ENCODE results near the gene UGT1A6.

DNA sequence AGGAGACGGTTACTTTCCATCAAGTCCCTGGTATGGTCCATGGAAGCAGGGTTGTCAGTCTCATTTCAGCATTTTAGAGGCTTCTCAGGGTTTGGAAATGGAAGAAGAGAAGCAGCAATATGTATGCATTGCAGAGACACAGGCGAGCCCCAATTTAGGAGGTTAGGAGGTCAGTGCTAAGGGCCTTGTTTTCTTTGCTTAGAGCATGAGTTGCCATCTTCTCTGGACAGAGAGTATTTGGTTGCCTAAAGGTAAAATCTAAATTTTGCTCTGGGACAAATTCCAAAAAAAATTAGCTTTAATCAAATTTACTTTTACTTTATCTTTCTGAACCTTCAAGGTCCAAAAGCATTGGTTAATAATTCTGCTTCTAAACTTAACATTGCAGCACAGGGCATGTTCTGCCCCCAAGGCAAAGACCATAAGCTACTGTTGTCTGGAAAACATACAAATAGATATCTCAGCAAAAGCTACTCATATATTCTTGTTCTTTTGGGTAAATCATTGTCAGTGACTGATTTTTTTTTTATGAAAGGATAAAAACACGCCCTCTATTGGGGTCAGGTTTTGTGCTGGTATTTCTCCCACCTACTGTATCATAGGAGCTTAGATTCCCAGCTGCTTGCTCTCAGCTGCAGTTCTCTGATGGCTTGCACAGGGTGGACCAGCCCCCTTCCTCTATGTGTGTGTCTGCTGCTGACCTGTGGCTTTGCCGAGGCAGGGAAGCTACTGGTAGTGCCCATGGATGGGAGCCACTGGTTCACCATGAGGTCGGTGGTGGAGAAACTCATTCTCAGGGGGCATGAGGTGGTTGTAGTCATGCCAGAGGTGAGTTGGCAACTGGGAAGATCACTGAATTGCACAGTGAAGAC is 21.2 kb upstream of the UGT1A6 start, which contains the start of gene UGT1A9:
- TF ChIP-seq, protein P1, sequence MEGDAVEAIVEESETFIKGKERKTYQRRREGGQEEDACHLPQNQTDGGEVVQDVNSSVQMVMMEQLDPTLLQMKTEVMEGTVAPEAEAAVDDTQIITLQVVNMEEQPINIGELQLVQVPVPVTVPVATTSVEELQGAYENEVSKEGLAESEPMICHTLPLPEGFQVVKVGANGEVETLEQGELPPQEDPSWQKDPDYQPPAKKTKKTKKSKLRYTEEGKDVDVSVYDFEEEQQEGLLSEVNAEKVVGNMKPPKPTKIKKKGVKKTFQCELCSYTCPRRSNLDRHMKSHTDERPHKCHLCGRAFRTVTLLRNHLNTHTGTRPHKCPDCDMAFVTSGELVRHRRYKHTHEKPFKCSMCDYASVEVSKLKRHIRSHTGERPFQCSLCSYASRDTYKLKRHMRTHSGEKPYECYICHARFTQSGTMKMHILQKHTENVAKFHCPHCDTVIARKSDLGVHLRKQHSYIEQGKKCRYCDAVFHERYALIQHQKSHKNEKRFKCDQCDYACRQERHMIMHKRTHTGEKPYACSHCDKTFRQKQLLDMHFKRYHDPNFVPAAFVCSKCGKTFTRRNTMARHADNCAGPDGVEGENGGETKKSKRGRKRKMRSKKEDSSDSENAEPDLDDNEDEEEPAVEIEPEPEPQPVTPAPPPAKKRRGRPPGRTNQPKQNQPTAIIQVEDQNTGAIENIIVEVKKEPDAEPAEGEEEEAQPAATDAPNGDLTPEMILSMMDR (IDR thresholded peaks at IDR 0.05; ENCODE audit: insufficient read depth, low read length) = no peak
- TF ChIP-seq POLR2AphosphoS5 (IDR thresholded peaks at IDR 0.05; ENCODE audit: low read depth) = no peak
